ENCODE results near the gene HYAL2. TPM values are rescaled to one million over a fixed set of nuclear protein-coding genes. Genes with fewer than 3 reads are reported as not detected.

The HYAL2 gene
- total and polyA plus RNA-seq, 7 donors: 20.6 to 61.7 (median 27.2) TPM

DNA sequence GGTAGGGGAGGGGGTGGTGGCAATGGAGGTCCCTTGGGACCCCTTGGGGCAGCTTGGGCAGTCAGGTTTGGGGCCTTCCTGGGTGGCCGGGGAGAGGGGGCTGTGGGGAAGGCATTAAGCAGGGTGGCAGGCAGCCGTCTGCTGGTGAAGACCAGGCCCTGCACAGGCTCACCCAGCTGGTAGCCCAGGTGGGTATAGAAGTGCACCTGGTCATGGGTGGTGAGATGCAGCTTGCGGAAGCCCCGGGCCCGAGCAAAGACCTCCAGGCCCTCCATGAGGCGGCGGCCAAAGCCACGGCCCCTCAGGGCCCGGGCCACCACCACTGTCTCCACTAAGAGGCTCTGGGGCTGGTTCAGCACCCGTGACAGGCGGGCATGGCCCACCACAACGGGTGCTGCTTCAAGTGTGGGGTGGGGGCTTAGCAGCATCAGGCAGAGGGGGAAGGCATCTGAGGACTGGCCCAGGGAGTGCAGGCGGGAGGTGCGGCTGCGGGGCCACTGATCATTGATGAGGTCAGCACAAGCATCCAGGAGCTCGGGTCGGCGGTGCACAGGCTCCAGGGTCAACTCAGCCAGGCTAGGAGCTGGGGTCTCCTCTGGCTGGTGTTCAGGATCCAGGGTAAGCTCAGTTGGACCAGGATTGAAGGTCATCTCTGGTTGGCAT, 25.7 kb downstream of the HYAL2 start:
- peaks cover 36% of the 10 kb centered on the region for H3K4me1 ChIP-seq
- intact Hi-C loops (cut with DNase I): no loop called here
- no peak for DNase-seq

DNA sequence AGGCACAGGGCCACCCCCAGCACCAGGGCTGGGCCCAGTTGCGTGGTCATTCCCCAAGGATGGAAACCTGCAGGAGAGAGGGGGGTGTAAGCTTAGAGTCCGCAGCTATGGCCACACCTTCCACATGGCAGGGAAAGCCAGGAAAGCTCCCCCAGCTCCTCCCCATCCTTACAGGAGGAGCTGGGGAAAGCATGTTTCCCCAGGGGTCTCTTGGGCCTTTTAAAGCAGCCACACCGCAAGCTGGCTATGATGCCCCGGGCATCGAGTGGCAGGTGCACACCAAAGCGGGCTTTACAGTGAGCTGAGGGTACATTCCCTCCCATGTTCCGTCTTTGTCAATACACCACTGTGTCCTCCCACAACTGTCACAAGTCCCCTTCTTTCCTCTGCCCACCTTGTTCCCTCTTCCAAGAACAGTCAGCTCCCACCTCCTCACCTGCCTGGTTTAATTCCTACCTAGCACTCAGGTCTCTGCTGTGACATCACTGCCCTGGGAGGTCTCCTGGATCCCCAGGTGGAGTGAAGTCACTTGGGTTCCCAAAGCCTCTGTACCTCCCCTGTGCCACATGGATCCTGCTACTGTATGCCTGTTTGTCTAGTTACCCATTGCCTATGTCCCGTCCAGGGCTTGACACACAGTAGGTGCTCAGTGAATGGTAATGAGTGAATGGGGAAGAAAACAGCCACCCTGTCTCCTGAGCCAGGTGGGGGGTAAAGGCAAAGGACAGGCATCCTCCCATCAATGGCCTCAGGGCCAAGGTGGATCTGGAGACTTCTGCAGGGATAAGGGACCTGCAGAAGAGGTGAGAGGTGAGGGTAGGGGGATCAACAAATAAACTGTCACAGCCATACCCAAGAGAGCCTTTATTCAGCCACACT, 26.8 kb downstream of the HYAL2 start:
- no peaks in the 10 kb centered on the region for H3K9me3 ChIP-seq
- no peak for DNase-seq
- H3K4me1 ChIP-seq: peaks cover 38% of the 10 kb centered on the region
- TF ChIP-seq, protein P1, sequence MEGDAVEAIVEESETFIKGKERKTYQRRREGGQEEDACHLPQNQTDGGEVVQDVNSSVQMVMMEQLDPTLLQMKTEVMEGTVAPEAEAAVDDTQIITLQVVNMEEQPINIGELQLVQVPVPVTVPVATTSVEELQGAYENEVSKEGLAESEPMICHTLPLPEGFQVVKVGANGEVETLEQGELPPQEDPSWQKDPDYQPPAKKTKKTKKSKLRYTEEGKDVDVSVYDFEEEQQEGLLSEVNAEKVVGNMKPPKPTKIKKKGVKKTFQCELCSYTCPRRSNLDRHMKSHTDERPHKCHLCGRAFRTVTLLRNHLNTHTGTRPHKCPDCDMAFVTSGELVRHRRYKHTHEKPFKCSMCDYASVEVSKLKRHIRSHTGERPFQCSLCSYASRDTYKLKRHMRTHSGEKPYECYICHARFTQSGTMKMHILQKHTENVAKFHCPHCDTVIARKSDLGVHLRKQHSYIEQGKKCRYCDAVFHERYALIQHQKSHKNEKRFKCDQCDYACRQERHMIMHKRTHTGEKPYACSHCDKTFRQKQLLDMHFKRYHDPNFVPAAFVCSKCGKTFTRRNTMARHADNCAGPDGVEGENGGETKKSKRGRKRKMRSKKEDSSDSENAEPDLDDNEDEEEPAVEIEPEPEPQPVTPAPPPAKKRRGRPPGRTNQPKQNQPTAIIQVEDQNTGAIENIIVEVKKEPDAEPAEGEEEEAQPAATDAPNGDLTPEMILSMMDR (IDR thresholded peaks at IDR 0.05): no peak
- intact Hi-C loops (cut with DNase I): no loop called here
- ATAC-seq: no peak
- no peak overlapping the region for H3K4me3 ChIP-seq
- 79 to 81% (median 81%) methylated on average over 8 of the region's 8 CpGs for WGBS, 3 donors
- peaks cover 0 to 6% of the 10 kb centered on the region in 2 donors for H3K36me3 ChIP-seq (ENCODE audit: insufficient read depth in 1 of 2, low read depth in 1 of 2)
- no peaks in the 10 kb centered on the region for H3K27me3 ChIP-seq (ENCODE audit: insufficient read depth in 3 of 3, low read length in 2 of 3)
- no peak overlapping the region for H3K27ac ChIP-seq

More for the DNA sequence above, 25.7 kb downstream of the HYAL2 start:
- H3K9me3 ChIP-seq: no peaks in the 10 kb centered on the region
- peaks cover 0 to 6% of the 10 kb centered on the region in 2 donors for H3K36me3 ChIP-seq (ENCODE audit: insufficient read depth in 1 of 2, low read depth in 1 of 2)
- no peak overlapping the region for H3K4me3 ChIP-seq
- ATAC-seq: no peak
- 89 to 95% (median 92%) methylated on average over 16 to 18 of the region's 18 CpGs for WGBS, 3 donors
- TF ChIP-seq, protein P1 (IDR thresholded peaks at IDR 0.05): no peak
- H3K27me3 ChIP-seq (ENCODE audit: insufficient read depth in 3 of 3, low read length in 2 of 3): no peaks in the 10 kb centered on the region
- H3K27ac ChIP-seq: no peak overlapping the region

DNA sequence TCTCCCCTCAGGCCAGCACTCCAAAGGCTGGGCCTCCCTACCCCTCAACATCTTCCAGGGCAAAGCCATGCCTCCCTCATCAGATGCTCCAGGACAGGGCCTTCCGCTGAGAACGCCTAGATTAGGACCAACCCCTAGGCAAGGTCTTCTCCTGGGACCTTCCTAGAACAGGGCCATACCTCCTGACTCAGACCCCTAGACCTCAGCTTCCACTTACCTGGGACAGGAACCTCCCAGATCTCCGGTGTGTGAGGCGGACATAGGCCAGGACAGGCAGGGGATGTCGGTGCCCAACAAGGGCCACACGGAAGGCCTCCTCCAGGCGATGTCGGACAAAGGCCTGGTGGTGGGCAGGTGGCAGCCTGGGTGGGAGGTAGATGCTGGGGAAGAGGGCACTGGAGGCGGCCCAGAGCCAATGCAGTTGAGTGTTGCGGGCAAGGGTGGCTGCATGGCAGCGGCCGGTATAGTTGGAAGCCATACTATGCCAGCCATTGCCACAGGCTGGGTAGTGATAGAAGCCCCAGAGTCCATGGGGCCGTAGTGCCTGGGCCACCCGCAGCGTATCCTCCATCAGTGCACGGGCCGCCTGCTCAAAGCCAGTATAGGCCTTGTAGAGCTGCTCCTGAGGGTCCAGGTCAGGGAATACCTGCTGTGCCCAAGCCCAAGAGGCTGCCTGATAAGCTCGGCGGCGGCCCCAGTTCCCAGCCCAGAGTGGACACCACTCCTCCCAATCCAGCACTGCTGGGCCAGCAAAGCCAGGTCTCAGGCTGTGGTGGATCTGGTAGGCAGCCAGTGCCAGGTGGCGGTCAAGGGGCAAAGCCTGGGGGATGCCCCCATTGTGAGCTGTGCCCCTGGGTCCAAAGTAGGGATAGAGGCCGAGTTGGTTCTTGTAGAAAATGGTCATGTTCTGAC, 27.8 kb downstream of the HYAL2 start:
- DNase-seq (no peak), ATAC-seq (no peak)
- intact Hi-C loops (cut with DNase I): no loop called here
- Histone ChIP-seq H3K4me3 (no peak overlapping the region), H3K9me3 (no peaks in the 10 kb centered on the region), H3K27ac (no peak overlapping the region), H3K4me1 (peaks cover 31% of the 10 kb centered on the region), H3K36me3 (ENCODE audit: insufficient read depth in 1 of 2, low read depth in 1 of 2) (peaks cover 4 to 16% of the 10 kb centered on the region in 2 donors), H3K27me3 (ENCODE audit: insufficient read depth in 3 of 3, low read length in 2 of 3) (no peaks in the 10 kb centered on the region)
- TF ChIP-seq, protein P1 (IDR thresholded peaks at IDR 0.05): no peak
- WGBS, 3 donors: 86 to 93% (median 91%) methylated on average over 22 of the region's 22 CpGs

DNA sequence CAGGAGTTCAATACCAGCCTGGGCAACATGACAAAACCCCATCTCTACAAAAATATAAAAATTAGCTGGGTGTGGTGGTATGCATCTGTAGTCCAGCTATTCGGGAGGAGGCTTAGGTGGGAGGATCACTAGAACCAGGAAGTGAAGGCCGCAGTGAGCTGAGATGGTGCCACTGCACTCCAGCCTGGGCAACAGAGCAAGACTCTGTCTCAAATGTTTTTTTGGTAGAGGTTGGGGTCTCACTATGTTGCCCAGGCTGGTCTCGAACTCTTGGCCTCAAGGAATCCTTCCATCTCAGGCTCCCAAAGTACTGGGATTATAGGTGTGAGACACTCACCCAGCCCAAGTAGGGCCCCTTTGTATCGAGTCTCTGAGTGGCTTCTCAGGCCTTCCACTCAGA, 28.5 kb downstream of the HYAL2 start:
- peak overlapping the region; percentile 99 for H3K27ac ChIP-seq
- H3K27me3 ChIP-seq (ENCODE audit: insufficient read depth in 3 of 3, low read length in 2 of 3): no peaks in the 10 kb centered on the region
- DNase-seq: no peak
- WGBS, 3 donors: 85 to 89% (median 87%) methylated on average over 4 of the region's 4 CpGs
- H3K36me3 ChIP-seq (ENCODE audit: insufficient read depth in 1 of 2, low read depth in 1 of 2): peaks cover 4 to 23% of the 10 kb centered on the region in 2 donors
- H3K9me3 ChIP-seq: no peaks in the 10 kb centered on the region
- intact Hi-C loops (cut with DNase I): no loop called here
- TF ChIP-seq, protein P1 (IDR thresholded peaks at IDR 0.05): no peak
- H3K4me3 ChIP-seq: no peak overlapping the region
- no peak for ATAC-seq
- peaks cover 30% of the 10 kb centered on the region for H3K4me1 ChIP-seq

Measured in psoas muscle (tissue), 8 donors.